Central memory CD4-positive, alpha-beta T cell (primary cell): ENCODE measurements around the gene NAP1L5.

ENCODE experiments used
- DNase-seq: peaks from one replicate; pipeline ENCODE4 v3.0.0; 2022
- total RNA-seq, 3 experiments: gene quantifications; one replicate each; lab custom pipeline; 2026; lab: John Stamatoyannopoulos, UW

Gene NAP1L5
- total RNA-seq, result 3.9 to 9.3 (median 6.6) reads per million in 3 experiments

GRCh38 chr4:88697588-88698329 is at the start of gene NAP1L5:
Gene NAP1L5 (minus strand): TSS chr4:88697829. CDS start chr4:88697754, 75 bp downstream.
- DNase-seq, result peak; percentile 84

GRCh38 chr4:88747351-88747750 is 49.7 kb upstream of the NAP1L5 start:
- DNase-seq, result no peak

GRCh38 chr4:88746206-88746605 is 48.6 kb upstream of the NAP1L5 start:
- DNase-seq, result no peak

- no peak for DNase-seq
Measured at GRCh38 chr4:88745581-88746163, 48.0 kb upstream of the NAP1L5 start.

GRCh38 chr4:88745175-88745574 is 47.5 kb upstream of the NAP1L5 start:
- no peak for DNase-seq

GRCh38 chr4:88744609-88745008 is 47.0 kb upstream of the NAP1L5 start:
- DNase-seq, result no peak

GRCh38 chr4:88743696-88744095 is 46.1 kb upstream of the NAP1L5 start:
- DNase-seq, result no peak

- DNase-seq, result no peak
Measured at GRCh38 chr4:88742561-88742960, 44.9 kb upstream of the NAP1L5 start.

GRCh38 chr4:88738180-88738579 is 40.6 kb upstream of the NAP1L5 start:
- no peak for DNase-seq

- DNase-seq, result peak; percentile 20
Measured at GRCh38 chr4:88737307-88737941, 39.8 kb upstream of the NAP1L5 start.

GRCh38 chr4:88736264-88736663 is 38.6 kb upstream of the NAP1L5 start:
- no peak for DNase-seq

GRCh38 chr4:88735564-88735963 is 37.9 kb upstream of the NAP1L5 start:
- DNase-seq, result no peak

- no peak for DNase-seq
Measured at GRCh38 chr4:88734403-88734949, 36.8 kb upstream of the NAP1L5 start.

GRCh38 chr4:88732714-88733368 is 35.2 kb upstream of the NAP1L5 start:
- DNase-seq, result no peak

GRCh38 chr4:88731381-88731780 is 33.8 kb upstream of the NAP1L5 start:
- DNase-seq, result no peak

GRCh38 chr4:88730811-88731210 is 33.2 kb upstream of the NAP1L5 start:
- DNase-seq, result no peak

- no peak for DNase-seq
Measured at GRCh38 chr4:88729146-88729760, 31.6 kb upstream of the NAP1L5 start.

GRCh38 chr4:88728146-88728545 is 30.5 kb upstream of the NAP1L5 start:
- no peak for DNase-seq

GRCh38 chr4:88725986-88726385 is 28.4 kb upstream of the NAP1L5 start:
- no peak for DNase-seq

- DNase-seq, result no peak
Measured at GRCh38 chr4:88725143-88725542, 27.5 kb upstream of the NAP1L5 start.

GRCh38 chr4:88724406-88724805 is 26.8 kb upstream of the NAP1L5 start:
- DNase-seq, result no peak

- DNase-seq, result no peak
Measured at GRCh38 chr4:88722828-88723227, 25.2 kb upstream of the NAP1L5 start.
